Measurements from ENCODE around the gene LETMD1.
"Not testable (repeated sequence)": the region's sequence is repeated elsewhere in the genome, so short reads cannot be mapped to it uniquely, and the experiment has no call there.

Gene LETMD1

GRCh38 chr12:51078346-51078745 lies 30.2 kb downstream of the LETMD1 start:
- not testable (repeated sequence) for DNase-seq

DNA sequence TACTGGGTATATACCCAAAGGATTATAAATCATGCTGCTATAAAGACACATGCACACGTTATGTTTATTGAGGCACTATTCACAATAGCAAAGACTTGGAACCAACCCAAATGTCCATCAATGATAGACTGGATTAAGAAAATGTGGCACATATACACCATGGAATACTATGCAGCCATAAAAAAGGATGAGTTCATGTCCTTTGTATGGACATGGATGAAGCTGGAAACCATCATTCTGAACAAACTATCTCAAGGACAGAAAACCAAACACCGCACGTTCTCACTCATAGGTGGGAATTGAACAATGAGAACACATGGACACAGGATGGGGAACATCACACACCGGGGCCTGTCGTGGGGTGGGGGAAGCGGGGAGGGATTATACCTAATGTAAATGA lies 30.7 kb downstream of the LETMD1 start:
- DNase-seq, result not testable (repeated sequence)

DNA sequence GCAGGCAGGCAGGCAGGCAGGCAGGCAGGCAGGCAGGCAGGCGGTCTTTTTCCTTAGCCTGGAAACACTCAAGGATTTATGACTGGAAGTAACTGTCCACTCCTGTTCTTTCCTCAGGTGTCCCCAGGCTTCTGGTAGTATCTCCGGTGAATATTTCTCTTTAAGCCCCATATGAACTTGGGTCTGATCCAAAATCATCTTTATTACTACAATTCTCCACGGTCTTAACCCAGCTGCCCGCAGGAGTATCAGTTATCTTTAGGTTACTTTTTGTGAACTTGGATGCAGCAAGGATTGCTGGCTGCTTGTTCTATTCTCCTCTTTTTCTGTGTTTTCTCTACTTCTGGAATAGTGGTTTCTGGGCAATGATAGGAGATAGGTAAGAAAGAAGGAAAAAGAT lies 32.0 kb downstream of the LETMD1 start:
- no peak for DNase-seq

- DNase-seq, result no peak
Observed at GRCh38 chr12:51081421-51081820, 33.3 kb downstream of the LETMD1 start.

- DNase-seq, result peak; percentile 50
Observed at GRCh38 chr12:51082561-51083125, 34.5 kb downstream of the LETMD1 start.

- DNase-seq, result peak; percentile 97
Observed at GRCh38 chr12:51083126-51083833, 35.2 kb downstream of the LETMD1 start, which contains the start of gene CSRNP2. Gene CSRNP2 (minus strand): TSS chr12:51083596. CDS start chr12:51076561, 7,035 bp downstream.

DNA sequence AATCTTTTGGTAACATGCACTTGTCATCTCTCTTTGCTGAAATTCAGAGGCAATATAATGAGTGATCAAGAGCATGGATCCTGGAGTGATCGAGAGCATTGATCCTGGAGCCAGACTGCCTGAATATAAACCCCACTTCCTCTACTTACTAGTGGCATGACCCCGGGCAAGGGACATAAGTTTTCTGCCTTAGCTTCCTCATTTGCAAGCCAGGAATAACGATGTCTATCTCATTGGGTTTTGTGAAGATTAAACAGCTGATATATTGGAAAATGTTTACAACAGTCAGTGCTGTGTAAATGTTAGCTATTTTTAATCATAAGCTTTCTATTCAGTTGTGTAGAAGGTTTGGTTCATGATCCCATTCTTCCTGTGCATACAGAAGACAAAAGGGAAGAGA lies 37.6 kb downstream of the LETMD1 start:
- no peak for DNase-seq

- DNase-seq, result no peak
Observed at GRCh38 chr12:51086933-51087332, 38.8 kb downstream of the LETMD1 start.

DNA sequence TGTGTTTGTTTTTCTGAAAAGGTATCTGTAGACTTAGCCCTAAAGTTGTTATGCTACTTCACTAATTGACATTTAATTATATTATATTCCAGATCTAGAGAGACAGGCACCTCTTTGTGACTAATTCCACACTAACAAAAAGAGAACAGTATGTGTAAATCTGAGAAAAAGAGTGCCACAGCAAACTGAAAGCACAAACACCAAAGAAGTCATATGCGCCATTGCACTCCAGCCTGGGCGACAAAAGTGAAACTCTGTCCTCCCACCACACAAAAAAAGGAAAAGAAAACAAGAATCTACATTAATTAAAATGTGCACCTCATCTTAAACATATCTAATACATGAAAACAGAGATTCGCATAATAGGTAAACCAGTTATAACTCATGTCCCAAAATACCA lies 39.7 kb downstream of the LETMD1 start:
- no peak for DNase-seq

DNA sequence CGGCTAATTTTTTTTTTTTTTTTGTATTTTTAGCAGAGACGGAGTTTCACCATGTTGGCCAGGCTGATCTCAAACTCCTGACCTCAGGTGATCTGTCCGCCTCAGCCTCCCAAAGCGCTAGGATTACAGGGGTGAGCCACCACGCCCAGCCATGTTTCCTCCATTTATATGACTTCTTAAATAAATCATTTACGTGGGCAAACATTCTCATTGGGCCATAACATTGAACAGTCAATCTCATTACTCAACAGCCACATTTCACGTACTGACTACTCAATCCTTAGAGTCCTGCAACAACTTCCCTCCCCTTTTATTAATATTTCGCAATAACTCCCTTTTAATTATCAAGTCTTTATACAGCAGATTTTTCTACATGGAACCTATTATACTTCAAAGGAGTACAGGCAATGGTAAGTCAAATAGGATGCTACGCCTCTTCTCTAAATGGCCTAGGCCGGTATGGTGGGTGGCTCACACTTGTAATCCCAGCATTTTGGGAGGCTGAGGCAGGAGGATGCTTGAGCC lies 42.6 kb downstream of the LETMD1 start:
- DNase-seq, result no peak

- DNase-seq, result no peak
Observed at GRCh38 chr12:51098611-51099010, 50.5 kb downstream of the LETMD1 start.

DNA sequence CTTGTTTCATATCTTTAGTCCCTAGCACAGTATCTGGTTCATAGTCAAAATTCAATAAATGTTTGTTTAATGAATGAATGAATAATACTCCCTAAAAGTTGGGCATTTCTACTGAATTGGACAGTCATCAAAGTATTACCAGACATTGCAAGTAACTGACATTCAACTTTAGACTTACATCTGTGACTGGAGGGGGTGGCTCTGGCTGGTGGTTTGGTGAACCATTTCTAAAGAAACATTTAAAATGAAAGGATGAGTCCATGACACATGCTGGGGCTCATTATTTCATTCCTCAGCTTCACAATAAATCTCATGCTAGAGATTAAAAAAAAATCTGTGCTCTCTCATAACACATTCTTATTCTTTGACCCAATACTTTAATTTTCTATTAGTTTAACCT lies 55.9 kb downstream of the LETMD1 start:
- DNase-seq, result no peak

DNA sequence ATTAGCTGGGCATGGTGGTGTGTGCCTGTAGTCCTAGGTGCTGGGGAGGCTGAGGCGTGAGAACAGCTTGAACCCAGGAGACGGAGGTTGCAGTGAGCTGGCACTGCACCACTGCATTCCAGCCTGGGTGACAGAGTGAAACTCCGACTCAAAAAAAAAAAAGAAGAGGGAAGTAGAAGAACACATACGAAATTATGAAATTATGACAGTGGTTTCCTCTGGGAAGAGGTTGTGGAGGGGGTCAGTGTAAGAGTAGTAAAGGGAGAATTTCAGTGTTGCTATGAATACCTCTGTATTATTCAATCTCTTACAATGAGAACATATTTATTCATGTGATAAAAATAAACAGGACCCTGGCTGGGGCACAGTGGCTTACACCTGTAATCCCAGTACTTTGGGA lies 60.0 kb downstream of the LETMD1 start:
- DNase-seq, result no peak
